Tibial artery (tissue), 4 donors: ENCODE results near the gene PTPRR.

Experiments used
- DNase-seq, 2 donors: peaks; one replicate each; pipeline ENCODE4 v3.0.0-alpha.2; 2019
- H3K27ac ChIP-seq, 2 donors: fragments of 200-600 bp; sonication (generic) in 1 of 2; 1 replicate in 1 of 2; 2 replicates in 1 of 2; pipeline ENCODE4 v1.5.1; 2018 to 2019; ENCODE audit warnings: mild to moderate bottlenecking in 1 of 2
- H3K27me3 ChIP-seq, 2 donors: fragments of 200-600 bp; sonication (generic) in 1 of 2; one replicate each; pipeline versions ENCODE4 v1.5.1 to v1.6.0; 2016 to 2019
- H3K36me3 ChIP-seq, 3 donors: fragments of 200-600 bp; sonication (generic) in 2 of 3; one replicate each; pipeline ENCODE4 v1.5.1; 2016 to 2019; ENCODE audit warnings: mild to moderate bottlenecking in 2 of 3
- H3K4me1 ChIP-seq, 4 donors: fragments of 200-600 bp; sonication (generic) in 2 of 4; 1 replicate in 3 of 4; 2 replicates in 1 of 4; pipeline ENCODE4 v1.5.1; 2016 to 2019
- H3K4me3 ChIP-seq, 2 donors: fragments of 200-600 bp; sonication (generic) in 1 of 2; 1 replicate in 1 of 2; 2 replicates in 1 of 2; pipeline ENCODE4 v1.5.1; 2018 to 2019; ENCODE audit warnings: mild to moderate bottlenecking in 2 of 2
- H3K9me3 ChIP-seq, 3 donors: fragments of 200-600 bp; sonication (generic) in 1 of 3; one replicate each; pipeline ENCODE4 v1.5.1; 2016 to 2019
- intact Hi-C: fragments of 100-400 bp; cut with DNase I; formaldehyde crosslinking; loops from one replicate; pipeline ENCODE4 v1.15.0; 2023; ENCODE audit warnings: low total_unique reads
- TF ChIP-seq, protein P1 (sequence below), 2 experiments: fragments of 200-600 bp in 1 of 2; fragments of 450-650 bp in 1 of 2; IDR thresholded peaks; one replicate each; pipeline ENCODE4 v1.5.1; 2017 to 2019; ENCODE audit warnings: antibody characterized with exemption in 2 of 2, mild to moderate bottlenecking in 1 of 2, moderate library complexity in 1 of 2

The PTPRR gene

DNA sequence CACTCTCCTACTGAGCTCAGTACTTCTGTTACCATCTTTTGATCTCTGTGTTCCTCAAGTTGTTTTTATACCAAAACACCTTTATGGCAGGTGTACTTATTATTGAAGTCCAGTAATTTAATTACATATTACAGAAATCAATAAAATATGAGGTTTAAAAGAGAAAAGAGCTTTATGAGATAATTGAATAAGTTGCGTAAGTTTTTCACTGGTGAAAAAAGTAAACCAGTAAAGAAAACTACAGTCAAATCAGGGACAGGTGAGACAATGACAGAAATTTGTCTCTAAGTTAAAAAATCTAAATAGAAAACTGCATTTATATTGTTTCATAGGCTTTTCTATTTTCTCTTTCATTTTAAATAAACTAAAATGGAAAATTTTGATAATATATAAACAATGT lies 254.2 kb downstream of the PTPRR start:
- H3K4me3 ChIP-seq, result no peak overlapping the region
- TF ChIP-seq, protein P1, sequence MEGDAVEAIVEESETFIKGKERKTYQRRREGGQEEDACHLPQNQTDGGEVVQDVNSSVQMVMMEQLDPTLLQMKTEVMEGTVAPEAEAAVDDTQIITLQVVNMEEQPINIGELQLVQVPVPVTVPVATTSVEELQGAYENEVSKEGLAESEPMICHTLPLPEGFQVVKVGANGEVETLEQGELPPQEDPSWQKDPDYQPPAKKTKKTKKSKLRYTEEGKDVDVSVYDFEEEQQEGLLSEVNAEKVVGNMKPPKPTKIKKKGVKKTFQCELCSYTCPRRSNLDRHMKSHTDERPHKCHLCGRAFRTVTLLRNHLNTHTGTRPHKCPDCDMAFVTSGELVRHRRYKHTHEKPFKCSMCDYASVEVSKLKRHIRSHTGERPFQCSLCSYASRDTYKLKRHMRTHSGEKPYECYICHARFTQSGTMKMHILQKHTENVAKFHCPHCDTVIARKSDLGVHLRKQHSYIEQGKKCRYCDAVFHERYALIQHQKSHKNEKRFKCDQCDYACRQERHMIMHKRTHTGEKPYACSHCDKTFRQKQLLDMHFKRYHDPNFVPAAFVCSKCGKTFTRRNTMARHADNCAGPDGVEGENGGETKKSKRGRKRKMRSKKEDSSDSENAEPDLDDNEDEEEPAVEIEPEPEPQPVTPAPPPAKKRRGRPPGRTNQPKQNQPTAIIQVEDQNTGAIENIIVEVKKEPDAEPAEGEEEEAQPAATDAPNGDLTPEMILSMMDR (IDR thresholded peaks at IDR 0.05), result no peak
- no peaks in the 10 kb centered on the region for H3K9me3 ChIP-seq
- H3K4me1 ChIP-seq, result peaks cover 0 to 5% (median 0%) of the 10 kb centered on the region in 4 donors
- no peak overlapping the region for H3K27ac ChIP-seq
- no peaks in the 10 kb centered on the region for H3K27me3 ChIP-seq
- DNase-seq, result no peak
- H3K36me3 ChIP-seq, result no peaks in the 10 kb centered on the region
- intact Hi-C loops, result no loop called here

DNA sequence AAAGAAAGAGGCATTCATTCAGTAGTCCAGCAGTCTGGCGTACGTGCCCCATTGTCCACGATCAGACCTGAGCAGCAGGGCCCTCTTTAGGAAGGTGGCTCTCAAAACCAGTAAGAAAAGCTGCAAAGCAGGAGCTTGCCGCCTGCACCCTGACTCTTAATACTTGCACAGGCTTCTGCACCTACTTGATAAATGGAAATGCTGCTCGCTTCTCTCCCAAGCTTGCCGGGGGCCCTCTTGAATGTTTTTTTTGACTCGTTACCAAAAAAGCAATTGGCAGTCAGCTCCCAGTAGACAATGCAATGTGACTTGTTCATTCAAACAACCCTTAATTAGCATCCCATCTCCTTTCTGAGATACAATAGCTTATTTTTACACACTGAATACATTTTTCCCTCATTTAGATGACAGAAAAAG lies 256.1 kb downstream of the PTPRR start:
- DNase-seq, result no peak
- Histone ChIP-seq H3K4me1 (peaks cover 0 to 12% (median 0%) of the 10 kb centered on the region in 4 donors), H3K36me3 (no peaks in the 10 kb centered on the region), H3K4me3 (no peak overlapping the region), H3K27ac (no peak overlapping the region), H3K9me3 (no peaks in the 10 kb centered on the region), H3K27me3 (no peaks in the 10 kb centered on the region)
- TF ChIP-seq, protein P1 (IDR thresholded peaks at IDR 0.05), result no peak
- intact Hi-C loops, result no loop called here

DNA sequence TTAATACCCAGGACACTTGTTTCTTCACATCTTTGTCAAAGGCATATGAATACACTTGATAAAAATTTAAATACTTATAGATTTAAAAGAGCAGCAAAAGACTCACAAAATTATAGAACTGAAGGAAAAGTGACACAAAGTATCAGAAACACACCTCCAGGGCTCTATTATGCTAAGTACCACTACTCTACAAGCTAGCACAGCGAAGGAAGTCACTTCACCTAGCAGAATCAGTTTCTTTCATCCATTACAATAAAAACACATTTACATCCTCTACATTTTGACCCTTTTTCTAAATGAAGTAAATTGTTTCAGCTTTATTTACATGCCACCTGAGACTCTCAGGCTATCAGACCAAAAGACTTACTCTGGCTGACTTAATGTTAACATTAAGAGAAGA lies 256.7 kb downstream of the PTPRR start:
- H3K4me3 ChIP-seq, result no peak overlapping the region
- intact Hi-C loops, result no loop called here
- no peaks in the 10 kb centered on the region for H3K36me3 ChIP-seq
- H3K27me3 ChIP-seq, result no peaks in the 10 kb centered on the region
- peaks cover 0 to 12% (median 0%) of the 10 kb centered on the region in 4 donors for H3K4me1 ChIP-seq
- no peak for DNase-seq
- H3K9me3 ChIP-seq, result no peaks in the 10 kb centered on the region
- TF ChIP-seq, protein P1 (IDR thresholded peaks at IDR 0.05), result no peak
- no peak overlapping the region for H3K27ac ChIP-seq

GRCh38 chr12:70661466-70662161 lies 258.9 kb downstream of the PTPRR start:
- Histone ChIP-seq H3K36me3 (no peaks in the 10 kb centered on the region), H3K9me3 (no peaks in the 10 kb centered on the region), H3K27me3 (no peaks in the 10 kb centered on the region), H3K4me3 (no peak overlapping the region), H3K4me1 (peaks cover 0 to 12% (median 0%) of the 10 kb centered on the region in 4 donors), H3K27ac (no peak overlapping the region)
- TF ChIP-seq, protein P1 (IDR thresholded peaks at IDR 0.05), result no peak
- DNase-seq, result no peak
- intact Hi-C loops, result no loop called here

DNA sequence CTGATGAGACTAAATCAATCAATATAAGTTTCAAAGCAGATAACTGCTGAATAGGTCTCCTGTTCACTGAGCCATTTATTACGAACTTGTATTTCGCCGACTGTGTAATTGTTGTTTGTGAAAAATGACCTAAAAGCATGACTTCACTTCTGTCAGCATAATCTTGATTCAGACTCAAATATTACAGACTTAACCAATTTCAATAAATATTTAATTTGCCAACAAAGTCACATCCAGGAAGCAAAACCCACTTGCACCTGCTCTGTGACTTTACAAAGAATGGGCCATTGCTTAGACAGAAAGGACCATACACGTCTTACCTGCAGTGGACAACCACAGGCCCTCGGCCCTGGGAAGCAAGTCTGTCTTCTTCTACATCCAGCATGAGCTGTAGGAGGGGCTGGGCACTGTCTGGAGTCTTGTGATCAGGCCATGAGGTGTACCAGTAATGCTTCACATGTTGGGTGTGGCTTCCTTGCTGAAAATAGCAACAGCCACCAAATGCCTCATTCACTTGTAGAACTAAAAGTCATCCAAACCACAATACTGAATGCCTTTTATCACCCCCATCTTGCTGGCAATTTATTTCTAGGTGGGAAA lies 259.8 kb downstream of the PTPRR start:
- no peak overlapping the region for H3K27ac ChIP-seq

More for the DNA sequence above, 259.8 kb downstream of the PTPRR start:
- H3K9me3 ChIP-seq, result no peaks in the 10 kb centered on the region
- intact Hi-C loops, result no loop called here
- H3K27me3 ChIP-seq, result no peaks in the 10 kb centered on the region
- no peak overlapping the region for H3K4me3 ChIP-seq
- H3K4me1 ChIP-seq, result peaks cover 0 to 12% (median 0%) of the 10 kb centered on the region in 4 donors
- no peaks in the 10 kb centered on the region for H3K36me3 ChIP-seq
- TF ChIP-seq, protein P1 (IDR thresholded peaks at IDR 0.05), result no peak
- DNase-seq, result peak in 1 of 2 donors; percentile 52
